Measurements from ENCODE around the gene TPM1. TPM values are rescaled to one million over a fixed set of nuclear protein-coding genes. Genes with fewer than 3 reads are reported as not detected.

TPM1 gene
- total RNA-seq, 6 experiments from 2014 or later: 1,264 to 1,620 (median 1,342) TPM

DNA sequence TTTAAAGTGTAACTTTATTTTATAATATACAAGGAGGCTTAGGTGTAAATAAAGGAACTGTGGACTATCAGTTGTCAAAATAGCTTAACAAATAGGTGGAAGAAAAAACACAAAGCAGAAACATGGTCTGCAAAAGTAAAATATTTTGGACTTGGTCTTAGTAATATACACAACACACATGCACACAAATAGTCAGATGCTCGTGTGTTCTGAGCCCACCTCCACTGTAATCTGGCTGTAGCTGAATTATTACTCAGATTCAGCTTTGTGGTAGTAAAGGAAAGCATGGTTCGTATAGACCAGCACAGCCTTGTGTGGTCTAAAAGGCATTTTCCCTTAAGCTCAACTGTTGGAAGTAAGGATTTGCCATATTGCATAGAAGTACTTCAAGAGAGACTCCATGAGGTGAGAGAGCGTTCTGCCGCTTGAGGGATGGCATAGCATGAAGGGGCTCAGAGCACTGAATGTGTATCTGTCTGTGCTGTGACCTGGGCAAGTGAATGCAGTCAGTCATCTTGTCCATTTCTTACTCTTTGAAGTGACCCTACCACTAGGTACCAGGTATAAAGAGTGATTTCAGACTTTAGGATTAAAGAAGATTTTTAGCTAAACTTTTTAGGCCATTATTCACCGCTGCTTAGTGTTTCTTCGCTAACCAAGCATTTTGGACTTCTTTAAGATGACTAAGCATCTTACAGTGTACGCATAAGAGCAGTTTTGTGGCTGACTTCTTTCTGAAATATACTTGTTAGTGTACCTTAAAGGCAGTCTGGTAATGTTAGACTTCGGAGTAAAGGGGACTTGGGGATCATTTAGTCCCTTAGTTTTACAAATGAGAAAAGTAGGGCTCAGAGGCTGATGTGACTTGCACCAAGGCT lies 15.2 kb downstream of the TPM1 start:
- H3K27me3 Mint-ChIP-seq (ENCODE audit: insufficient read depth): peaks cover 40% of the 10 kb centered on the region
- TF ChIP-seq, protein P1, sequence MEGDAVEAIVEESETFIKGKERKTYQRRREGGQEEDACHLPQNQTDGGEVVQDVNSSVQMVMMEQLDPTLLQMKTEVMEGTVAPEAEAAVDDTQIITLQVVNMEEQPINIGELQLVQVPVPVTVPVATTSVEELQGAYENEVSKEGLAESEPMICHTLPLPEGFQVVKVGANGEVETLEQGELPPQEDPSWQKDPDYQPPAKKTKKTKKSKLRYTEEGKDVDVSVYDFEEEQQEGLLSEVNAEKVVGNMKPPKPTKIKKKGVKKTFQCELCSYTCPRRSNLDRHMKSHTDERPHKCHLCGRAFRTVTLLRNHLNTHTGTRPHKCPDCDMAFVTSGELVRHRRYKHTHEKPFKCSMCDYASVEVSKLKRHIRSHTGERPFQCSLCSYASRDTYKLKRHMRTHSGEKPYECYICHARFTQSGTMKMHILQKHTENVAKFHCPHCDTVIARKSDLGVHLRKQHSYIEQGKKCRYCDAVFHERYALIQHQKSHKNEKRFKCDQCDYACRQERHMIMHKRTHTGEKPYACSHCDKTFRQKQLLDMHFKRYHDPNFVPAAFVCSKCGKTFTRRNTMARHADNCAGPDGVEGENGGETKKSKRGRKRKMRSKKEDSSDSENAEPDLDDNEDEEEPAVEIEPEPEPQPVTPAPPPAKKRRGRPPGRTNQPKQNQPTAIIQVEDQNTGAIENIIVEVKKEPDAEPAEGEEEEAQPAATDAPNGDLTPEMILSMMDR (IDR thresholded peaks at IDR 0.05): no peak
- H3K4me3 Mint-ChIP-seq: peak overlapping the region; percentile 39; the same call in 1 of the 2 replicates
- peaks cover 84% of the 10 kb centered on the region for H3K36me3 Mint-ChIP-seq (ENCODE audit: low read depth)
- peaks cover 14% of the 10 kb centered on the region for H3K9me3 Mint-ChIP-seq
- H3K4me1 Mint-ChIP-seq (ENCODE audit: low read depth): peaks cover 96% of the 10 kb centered on the region
- H3K27ac Mint-ChIP-seq: peak overlapping the region; percentile 92
- DNase-seq: no peak

DNA sequence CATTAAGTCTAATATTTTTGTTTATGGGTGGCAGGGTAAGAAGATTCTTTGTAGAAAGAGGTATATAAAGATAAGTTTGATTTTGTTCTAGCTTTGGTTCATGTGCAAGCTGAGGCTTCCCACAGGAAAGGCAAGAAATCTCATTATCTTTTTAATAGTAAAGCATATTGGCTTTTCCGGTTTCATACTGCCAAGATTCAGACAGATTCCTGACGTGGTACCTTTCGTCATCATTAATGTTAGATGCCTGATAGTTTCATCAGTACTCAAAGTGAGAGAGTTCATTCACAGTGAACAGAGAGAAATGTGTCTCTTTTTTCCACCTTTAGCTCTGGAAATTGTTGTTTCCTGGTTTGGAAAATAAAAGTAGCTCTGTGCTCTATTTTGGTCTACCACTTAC lies 16.5 kb downstream of the TPM1 start:
- Mint-ChIP-seq H3K4me1 (ENCODE audit: low read depth) (peaks cover 96% of the 10 kb centered on the region), H3K9me3 (peaks cover 17% of the 10 kb centered on the region), H3K4me3 (no peak overlapping the region; the same call in 1 of the 2 replicates), H3K27me3 (ENCODE audit: insufficient read depth) (peaks cover 41% of the 10 kb centered on the region), H3K27ac (peak overlapping the region; percentile 88), H3K36me3 (ENCODE audit: low read depth) (peaks cover 94% of the 10 kb centered on the region)
- TF ChIP-seq, protein P1 (IDR thresholded peaks at IDR 0.05): no peak
- no peak for DNase-seq

DNA sequence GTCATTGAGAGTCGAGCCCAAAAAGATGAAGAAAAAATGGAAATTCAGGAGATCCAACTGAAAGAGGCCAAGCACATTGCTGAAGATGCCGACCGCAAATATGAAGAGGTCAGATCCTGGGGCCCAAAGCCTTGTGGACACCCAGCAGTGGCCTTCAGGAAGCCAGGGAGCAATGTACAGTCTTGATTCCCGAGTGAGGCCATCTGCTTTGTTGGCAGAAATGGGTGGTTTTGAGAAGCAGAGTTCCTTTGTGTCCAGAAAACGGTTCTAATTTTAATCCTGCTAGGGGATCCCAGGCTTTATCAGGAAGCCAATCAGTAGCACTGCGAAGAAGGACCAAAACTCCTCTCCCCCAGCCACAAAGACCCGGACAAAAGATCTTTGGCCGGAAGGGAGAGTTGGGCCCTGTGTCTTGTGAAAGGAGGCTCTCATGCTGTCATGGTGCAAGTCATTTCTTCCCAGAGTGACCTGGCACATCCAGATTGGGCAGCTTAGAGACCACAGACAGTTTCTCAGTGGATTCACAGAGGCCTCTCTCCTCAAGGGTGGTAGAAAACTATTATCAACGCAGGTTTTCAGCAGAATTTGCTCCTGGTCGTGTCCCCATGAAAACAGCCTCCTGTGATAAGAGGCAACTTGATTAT lies 17.1 kb downstream of the TPM1 start:
- Mint-ChIP-seq H3K4me1 (ENCODE audit: low read depth) (peaks cover 92% of the 10 kb centered on the region), H3K36me3 (ENCODE audit: low read depth) (peaks cover 90% of the 10 kb centered on the region)
- DNase-seq: no peak

DNA sequence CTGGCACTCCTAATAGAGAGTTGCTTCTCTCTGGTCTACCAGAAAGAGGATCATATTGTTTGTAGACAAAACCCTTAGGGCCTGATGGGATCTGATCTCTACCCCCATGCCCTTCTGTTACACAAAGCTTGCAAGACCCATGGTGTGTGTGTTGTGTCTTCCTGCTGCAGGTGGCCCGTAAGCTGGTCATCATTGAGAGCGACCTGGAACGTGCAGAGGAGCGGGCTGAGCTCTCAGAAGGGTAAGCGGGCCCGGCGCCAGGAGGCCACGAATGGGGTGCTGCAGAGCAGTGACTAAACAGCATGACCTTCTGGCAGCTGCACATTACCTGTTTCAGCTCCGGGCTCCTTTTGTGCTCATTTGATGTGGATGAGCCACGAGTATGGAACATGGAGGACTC lies 18.2 kb downstream of the TPM1 start:
- peak overlapping the region; percentile 40; the same call in 1 of the 2 replicates for H3K4me3 Mint-ChIP-seq
- peaks cover 46% of the 10 kb centered on the region for H3K27me3 Mint-ChIP-seq (ENCODE audit: insufficient read depth)
- peaks cover 89% of the 10 kb centered on the region for H3K4me1 Mint-ChIP-seq (ENCODE audit: low read depth)
- peaks cover 86% of the 10 kb centered on the region for H3K36me3 Mint-ChIP-seq (ENCODE audit: low read depth)
- TF ChIP-seq, protein P1 (IDR thresholded peaks at IDR 0.05): no peak
- peak overlapping the region; percentile 88 for H3K27ac Mint-ChIP-seq
- DNase-seq: no peak
- peaks cover 17% of the 10 kb centered on the region for H3K9me3 Mint-ChIP-seq

More for the DNA sequence above, 17.1 kb downstream of the TPM1 start:
- peaks cover 44% of the 10 kb centered on the region for H3K27me3 Mint-ChIP-seq (ENCODE audit: insufficient read depth)
- peaks cover 17% of the 10 kb centered on the region for H3K9me3 Mint-ChIP-seq
- no peak overlapping the region; the same call in 1 of the 2 replicates for H3K4me3 Mint-ChIP-seq
- TF ChIP-seq, protein P1 (IDR thresholded peaks at IDR 0.05): no peak
- H3K27ac Mint-ChIP-seq: peak overlapping the region; percentile 88

DNA sequence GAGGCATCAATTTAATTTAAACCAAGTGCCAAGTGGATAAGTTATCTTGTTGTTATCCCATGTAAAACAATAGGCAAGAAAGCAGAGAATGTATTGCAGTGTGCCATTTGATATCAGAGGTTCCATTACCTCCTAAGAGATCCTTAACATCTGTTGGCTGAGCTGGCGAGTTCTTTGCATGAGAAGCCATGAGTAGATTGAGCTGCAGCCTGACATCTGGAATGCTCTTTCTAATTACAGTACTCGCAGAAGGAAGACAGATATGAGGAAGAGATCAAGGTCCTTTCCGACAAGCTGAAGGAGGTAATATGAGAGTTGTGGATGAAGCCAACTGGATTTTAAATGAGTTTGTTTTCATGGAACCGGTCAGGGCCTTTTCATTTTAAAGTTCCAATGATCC lies 19.4 kb downstream of the TPM1 start:
- Mint-ChIP-seq H3K36me3 (ENCODE audit: low read depth) (peaks cover 89% of the 10 kb centered on the region), H3K4me3 (peak overlapping the region; percentile 39; the same call in 1 of the 2 replicates), H3K9me3 (peaks cover 9% of the 10 kb centered on the region)

More for the DNA sequence above, 19.4 kb downstream of the TPM1 start:
- peak overlapping the region; percentile 88 for H3K27ac Mint-ChIP-seq
- DNase-seq: no peak
- peaks cover 86% of the 10 kb centered on the region for H3K4me1 Mint-ChIP-seq (ENCODE audit: low read depth)
- TF ChIP-seq, protein P1 (IDR thresholded peaks at IDR 0.05): no peak
- peaks cover 39% of the 10 kb centered on the region for H3K27me3 Mint-ChIP-seq (ENCODE audit: insufficient read depth)
